Stimulated activated naive CD8-positive, alpha-beta T cell treated with anti-CD3 and anti-CD28 coated beads, Interleukin-15, Interleukin-2, amounts not matched to agents 100 U/mL and 50 U/mL, for 24 hours (primary cell): ENCODE measurements around the gene HUS1B.

Experiments used
- ATAC-seq: fragments of 150-1000 bp; cut with Tn5 transposase; one replicate; pipeline ENCODE4 v1.10.0; 2021
- DNase-seq: peaks from one replicate; pipeline ENCODE4 v3.0.0; 2021

Gene HUS1B

DNA sequence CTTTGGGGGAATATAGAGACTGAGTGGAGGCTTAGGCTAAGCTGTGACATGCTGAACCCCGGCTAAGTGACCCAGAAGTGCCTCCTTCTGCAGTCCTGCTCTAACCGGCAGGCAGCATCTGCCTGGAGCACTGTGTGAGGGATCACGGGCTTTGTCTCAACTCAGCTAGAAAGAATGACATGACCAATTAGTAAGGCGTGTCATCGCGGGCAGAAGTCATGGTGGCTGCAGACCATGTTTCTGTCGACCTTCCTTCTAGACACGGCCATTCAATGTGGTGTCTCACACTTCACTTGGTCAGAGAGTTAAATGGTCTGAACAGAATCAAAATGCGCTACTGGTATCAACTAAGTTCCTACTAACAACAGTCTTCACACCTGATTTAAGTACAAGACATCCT is 35.0 kb downstream of the HUS1B start:
- ATAC-seq (no peak), DNase-seq (no peak)

DNA sequence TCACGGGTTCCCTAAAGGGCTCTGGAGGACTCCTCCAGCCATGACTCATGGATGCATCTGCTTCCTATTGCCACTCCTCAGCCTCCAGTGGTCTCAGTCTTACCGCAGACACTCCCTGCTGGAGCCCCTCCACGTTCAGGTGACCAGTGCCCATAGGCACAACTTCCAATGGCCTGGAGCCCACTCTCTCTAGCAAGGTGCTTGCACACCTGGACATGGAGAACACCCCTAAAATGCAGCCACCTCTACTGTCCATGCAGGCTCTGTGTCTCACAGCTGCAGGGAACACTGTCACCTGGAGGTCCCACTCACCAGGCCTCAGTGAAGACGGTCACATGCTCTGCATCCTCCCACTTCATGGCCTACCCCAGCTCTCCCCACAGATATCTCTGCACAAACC is 36.0 kb downstream of the HUS1B start:
- ATAC-seq (no peak), DNase-seq (no peak)

DNA sequence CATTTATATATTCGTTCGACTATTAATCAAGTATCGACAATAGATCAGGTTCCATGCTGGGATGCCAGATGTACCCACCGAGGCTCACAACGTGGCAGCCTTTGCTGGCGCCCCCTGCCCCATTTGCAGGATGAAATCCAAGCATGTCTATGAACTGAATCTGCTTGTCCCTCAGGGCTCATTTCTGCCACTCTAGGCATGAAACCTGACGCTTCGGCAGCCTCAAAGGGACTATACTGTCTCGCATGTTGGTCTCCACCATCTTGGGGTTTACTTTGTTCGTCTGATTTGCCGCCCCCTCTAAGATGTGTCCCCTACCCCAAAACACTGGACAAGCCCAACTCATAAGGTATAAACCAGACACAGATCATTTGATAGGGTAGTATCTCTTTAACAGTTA is 36.7 kb downstream of the HUS1B start:
- ATAC-seq = no peak

DNA sequence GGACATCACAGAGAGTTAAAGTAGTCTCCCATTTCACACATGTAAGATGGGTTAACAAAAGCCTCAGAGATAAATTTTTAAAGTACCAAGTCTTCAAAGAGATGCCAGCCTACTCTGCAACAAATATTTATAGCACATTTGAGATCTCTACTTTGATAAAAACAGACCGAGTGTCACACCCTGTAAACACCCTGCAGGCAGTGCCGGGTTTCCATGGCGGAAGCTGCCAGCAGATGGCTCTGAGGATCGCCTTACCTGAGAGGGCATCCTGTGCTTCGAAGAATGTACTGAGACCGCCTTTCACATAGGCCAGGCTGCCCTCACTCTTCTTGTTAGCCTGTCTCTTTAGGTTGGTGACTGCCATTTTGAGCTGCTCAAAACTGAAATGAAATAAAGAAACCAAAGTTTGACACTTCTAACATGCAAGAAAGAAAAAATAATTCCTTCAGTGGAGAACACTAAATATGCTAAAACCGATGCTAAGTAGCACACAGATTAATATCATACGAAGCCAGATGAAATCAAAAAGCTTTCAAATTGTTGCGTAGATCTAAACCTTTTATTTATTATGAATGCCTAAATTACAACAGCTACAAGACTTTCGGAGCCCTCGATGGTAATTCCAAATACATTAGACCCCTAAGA is 39.3 kb downstream of the HUS1B start:
- ATAC-seq = no peak
- no peak for DNase-seq

More for the DNA sequence above, 36.7 kb downstream of the HUS1B start:
- DNase-seq = no peak

DNA sequence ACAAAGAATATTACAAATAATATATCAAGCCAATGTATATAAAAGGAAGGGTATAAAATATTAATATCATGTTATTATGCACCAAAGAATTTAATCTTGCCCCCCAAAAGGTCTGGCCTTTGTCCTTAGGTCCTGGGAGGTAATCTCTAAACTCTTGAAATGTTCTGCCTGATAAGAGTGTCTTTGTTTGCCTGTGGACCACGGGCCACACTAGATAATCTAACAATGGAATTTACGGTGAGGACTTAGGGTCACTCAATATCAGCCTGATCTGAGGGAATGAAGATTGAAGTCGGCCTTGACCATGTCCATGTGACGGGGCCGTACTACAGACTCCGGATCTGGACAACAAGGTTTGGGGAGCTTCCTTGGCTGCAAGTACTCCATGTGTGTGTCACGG is 42.9 kb downstream of the HUS1B start:
- DNase-seq (no peak), ATAC-seq (no peak)

DNA sequence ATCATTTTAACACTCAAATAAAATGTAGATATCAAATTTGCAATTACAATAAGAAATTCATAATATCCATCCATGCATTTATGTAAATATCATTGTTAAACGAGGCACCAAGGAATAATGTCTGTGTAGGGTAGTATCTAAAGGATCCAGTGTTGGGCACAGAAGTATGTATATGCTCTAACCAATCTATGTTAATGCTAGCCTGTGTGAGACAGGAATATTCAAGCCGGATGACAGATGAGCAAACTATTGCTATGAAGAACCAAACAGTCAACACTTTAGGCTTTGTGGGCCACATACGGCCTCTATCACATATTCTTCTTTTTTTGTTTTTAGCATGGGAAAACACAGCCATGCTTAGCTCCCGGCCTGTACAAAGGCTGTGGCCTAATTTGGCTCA is 45.0 kb downstream of the HUS1B start:
- DNase-seq (no peak), ATAC-seq (no peak)

DNA sequence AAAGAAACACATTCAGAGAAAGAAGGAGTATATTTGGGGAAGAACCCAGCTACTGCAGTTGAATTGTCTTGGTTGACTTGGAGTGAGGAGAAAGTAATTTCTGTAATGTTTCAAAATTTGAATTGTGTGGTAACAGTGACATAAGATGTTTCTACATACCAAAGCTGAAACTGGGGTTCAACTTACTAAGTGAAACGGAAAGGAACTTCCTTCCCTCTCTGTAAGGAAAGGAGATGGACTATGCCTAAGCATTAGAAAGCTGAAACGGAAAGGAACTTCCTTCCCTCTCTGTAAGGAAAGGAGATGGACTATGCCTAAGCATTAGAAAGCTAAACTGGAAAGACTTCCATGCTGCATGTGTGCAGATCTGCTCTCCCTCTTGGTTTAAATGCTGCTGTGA is 46.0 kb downstream of the HUS1B start:
- ATAC-seq (no peak), DNase-seq (no peak)

DNA sequence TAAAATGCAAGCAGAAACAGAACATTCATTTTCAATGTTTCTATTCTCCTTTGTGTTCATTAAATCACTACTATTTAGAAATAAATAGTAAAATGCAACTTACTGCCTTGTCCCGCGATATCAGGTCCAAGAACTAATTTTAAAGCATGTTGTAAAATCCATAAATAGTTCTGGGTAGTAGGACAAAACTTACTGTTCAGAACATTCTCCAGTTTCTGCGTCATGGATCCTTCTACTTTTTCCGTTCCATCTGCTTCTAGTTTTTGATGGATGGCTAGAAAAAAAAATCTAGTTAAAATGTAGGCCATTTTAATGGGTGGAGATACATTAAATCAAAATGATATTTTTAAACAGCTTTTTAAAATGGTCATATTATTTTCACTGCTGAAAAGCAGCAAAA is 47.0 kb downstream of the HUS1B start:
- DNase-seq = no peak
- ATAC-seq = no peak

DNA sequence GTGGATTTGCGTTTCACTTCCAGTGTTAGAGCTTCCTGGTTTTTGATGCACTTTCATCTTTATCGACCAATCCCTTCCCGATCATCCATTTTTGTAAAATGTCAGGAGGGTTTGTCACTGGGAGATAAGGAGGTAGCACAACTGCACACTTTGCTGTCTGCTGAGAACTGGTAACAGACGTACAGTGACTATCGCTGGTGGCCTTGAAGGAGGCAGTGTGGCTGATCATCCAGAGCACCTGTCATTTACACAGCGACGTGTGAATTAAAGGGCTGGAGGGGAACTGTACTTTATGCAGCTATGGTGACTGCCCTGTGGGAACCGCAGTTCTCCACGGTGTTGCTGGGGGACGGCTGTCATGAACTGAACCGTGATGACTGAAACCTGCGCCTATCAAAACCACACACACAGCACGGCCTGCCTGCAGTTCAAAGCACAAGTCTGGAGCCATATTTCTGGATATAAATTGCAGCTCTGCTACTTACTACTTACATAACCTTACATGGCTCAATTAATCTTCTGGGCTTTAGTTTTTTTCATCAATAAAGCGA is 50.0 kb downstream of the HUS1B start:
- ATAC-seq (no peak), DNase-seq (no peak)
